ENCODE data around the gene MROH2B.

DNA sequence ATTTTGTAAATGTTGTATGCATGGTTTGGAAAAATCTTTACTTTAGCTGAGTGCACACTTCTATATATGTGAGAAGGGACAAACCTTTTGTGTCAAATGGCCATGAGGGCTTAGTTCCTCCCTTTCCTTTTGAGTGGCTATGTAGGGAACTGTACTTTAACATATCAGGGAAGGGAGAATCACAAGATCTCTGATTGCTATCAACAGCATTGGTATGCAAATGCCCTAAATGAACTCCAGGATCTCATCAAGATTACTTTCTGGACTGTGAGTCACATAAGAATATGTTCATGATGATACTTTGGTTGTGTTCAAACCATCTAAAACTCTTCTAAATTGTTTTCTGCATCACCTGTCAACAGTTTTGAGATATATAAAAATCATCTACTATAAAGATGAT lies 31.2 kb upstream of the MROH2B start:
- TF ChIP-seq TCF7L2 (IDR thresholded peaks at IDR 0.05; ENCODE audit: low read depth, low read length) = no peak
- TF ChIP-seq, protein P1, sequence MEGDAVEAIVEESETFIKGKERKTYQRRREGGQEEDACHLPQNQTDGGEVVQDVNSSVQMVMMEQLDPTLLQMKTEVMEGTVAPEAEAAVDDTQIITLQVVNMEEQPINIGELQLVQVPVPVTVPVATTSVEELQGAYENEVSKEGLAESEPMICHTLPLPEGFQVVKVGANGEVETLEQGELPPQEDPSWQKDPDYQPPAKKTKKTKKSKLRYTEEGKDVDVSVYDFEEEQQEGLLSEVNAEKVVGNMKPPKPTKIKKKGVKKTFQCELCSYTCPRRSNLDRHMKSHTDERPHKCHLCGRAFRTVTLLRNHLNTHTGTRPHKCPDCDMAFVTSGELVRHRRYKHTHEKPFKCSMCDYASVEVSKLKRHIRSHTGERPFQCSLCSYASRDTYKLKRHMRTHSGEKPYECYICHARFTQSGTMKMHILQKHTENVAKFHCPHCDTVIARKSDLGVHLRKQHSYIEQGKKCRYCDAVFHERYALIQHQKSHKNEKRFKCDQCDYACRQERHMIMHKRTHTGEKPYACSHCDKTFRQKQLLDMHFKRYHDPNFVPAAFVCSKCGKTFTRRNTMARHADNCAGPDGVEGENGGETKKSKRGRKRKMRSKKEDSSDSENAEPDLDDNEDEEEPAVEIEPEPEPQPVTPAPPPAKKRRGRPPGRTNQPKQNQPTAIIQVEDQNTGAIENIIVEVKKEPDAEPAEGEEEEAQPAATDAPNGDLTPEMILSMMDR (IDR thresholded peaks at IDR 0.05) = no peak

All from Panc1 (cell line).